ENCODE measurements around the gene ABTB2.

ABTB2 gene

DNA sequence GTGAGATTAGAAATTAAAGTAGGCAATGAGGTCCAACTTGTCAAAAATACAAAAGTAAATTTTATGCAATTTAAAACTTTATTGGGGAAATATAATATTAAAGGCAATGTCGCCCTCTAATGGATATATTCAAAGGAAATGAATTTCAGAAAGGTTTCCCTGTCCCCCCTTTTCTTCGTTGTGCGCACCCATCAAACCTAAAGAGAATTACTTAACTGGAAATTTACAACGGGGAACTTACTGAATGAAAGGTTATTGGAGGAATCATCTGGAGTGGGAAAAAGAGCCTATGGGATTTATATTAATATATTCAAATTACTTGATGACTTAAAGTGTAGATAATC, 1.7 kb upstream of the ABTB2 start:
- DNase-seq, result no peak

- DNase-seq, result peak; percentile 80
These were observed 1.1 kb upstream of the ABTB2 start for GRCh38 chr11:34358728-34359547.

- peak; percentile 43 for DNase-seq
These were observed 483 bp upstream of the ABTB2 start for GRCh38 chr11:34358258-34358727.

GRCh38 chr11:34356913-34357700, 703 bp downstream of the ABTB2 start:
- peak; percentile 53 for DNase-seq

- DNase-seq, result no peak
These were observed 1.3 kb downstream of the ABTB2 start for GRCh38 chr11:34356576-34356912.

GRCh38 chr11:34356130-34356529, 1.7 kb downstream of the ABTB2 start:
- no peak for DNase-seq

GRCh38 chr11:34355726-34356125, 2.1 kb downstream of the ABTB2 start:
- no peak for DNase-seq

DNA sequence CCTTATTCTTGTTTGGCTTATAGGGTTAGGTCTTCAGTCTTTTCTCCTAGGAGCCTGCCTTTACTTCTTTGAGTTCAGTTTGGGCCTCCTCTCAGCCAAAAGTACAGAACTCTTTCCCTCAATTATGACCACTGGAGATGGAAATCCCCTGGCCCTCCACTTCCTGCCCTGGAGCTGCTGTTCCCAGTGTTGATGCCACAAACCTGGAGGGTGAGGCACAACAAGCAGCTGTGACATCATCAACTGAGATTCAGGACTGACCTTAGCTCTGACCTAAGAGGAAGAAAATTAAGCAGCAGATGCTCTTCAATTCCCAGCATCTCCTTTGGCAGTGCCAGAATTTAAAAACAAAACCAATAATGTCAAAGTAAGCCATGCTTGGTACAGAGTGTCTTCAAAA, 3.0 kb downstream of the ABTB2 start:
- DNase-seq, result no peak

DNA sequence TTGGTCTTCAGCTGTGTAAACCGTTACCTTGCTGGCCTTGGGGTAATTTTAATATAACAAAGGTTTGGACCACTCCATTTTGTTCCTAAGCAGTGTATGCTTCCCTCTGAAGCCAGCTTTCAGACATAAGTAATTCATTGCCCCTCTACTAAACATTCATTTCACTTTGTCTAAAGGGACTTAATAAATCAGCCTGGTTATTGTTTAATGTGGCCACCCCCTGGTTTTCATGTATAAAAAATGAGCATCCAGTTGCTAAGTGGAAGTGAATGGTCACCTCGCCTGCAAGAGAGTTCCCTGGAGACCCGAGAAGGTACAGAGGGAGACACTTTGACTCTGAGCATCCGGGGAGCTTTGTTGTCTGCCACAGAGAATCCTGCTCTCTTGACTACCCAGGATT, 3.9 kb downstream of the ABTB2 start:
- DNase-seq, result no peak

GRCh38 chr11:34351687-34352469, 5.9 kb downstream of the ABTB2 start:
- no peak for DNase-seq

- DNase-seq, result no peak
These were observed 6.8 kb downstream of the ABTB2 start for GRCh38 chr11:34351051-34351450.

- no peak for DNase-seq
These were observed 7.9 kb downstream of the ABTB2 start for GRCh38 chr11:34349882-34350281.

- no peak for DNase-seq
These were observed 8.9 kb downstream of the ABTB2 start for GRCh38 chr11:34348919-34349318.

- DNase-seq, result no peak
These were observed 9.7 kb downstream of the ABTB2 start for GRCh38 chr11:34348096-34348495.

DNA sequence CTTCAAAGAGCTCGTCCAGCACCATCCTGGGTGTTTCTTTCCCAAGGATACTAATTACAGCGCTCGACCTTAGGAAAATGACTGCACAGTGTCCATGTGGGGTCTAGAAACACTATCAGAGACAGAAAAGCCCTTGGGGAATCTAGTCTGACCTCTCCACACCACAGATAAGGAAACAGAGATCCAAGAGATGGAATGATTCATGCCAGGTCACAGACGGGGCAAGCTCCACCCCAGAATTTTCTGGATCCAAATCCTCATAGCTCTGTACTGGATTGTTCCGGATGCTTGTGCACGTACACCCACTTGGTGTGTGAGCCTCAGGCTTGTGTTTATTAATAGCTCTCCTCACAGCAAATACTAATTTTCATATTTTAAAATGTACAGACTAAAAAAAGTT, 11.3 kb downstream of the ABTB2 start:
- DNase-seq, result no peak

DNA sequence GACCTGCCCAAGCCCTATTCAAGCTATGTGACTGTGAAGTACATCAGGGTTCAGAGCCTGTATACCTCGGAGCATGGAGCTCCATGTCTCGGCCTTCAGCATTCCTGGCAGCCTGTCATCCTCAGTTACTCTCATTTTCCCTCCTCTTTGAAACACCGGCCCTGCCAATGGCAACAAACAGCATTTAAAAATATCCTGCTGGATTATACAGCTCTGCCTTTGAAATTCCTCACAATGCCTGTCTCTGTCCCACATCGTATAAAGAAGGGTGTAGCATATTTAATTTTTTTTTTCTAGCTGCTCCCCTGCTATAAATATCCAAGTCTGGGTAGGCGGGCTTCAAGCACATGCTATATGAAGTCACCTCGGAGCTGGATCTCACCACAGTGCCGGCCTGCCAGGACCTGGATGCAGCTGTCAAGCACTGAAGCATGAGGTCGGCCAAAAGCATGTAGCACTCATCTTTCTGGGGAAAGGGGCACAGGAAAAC, 11.8 kb downstream of the ABTB2 start:
- peak; percentile 59 for DNase-seq

DNA sequence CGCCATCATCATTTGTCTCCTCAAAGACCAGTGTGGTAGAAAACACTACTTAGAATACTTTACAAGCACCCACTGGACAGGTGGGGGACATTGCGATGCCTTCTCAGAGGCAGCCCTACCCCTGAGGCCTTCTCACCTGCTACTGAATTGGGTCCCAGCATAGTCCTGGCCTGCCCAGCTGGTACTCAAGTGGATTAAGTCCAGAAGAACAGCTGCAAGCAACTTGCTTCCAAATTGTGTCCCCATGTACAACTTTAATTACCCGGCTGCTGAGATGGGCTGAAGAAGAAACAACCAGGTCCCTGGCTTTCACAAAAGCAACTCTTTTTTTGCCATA, 12.3 kb downstream of the ABTB2 start:
- no peak for DNase-seq

DNA sequence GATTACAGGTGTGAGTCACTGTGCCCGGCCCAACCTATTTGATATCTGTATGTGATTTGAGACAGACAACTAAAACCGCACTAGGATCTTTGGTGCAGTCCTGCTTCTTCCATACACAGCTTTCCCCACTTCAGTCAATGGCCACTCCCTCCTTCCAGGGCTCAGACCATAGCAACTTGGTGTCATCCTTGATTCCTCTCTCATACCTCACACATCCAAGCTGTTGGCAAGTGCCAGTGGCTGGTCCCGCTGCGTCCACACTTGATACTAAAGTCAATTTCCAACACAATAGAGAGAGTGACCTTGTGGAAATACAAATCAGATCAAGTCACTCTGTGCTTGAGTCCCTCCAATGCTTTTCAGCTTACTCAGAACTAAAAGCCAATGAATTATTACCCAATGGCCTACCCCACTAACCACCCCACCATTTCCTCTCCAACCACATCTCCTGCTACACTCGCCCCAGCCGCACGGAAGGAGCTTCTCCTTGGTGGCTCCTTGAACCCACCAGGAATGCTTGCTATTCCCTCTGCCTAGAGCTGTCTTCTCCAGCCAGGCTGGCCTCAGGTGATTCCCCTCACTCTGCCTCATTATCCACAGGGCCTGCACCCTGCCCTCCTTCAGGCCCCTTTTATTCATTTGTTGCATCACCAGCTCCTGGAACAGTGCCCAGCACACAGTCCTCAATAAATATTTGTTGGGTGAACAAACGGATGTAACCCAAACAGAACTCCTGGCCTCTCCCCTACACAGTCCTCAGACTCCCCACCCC, 12.9 kb downstream of the ABTB2 start:
- DNase-seq, result peak; percentile 95

- no peak for DNase-seq
These were observed 13.4 kb downstream of the ABTB2 start for GRCh38 chr11:34344410-34344767.

- DNase-seq, result no peak
These were observed 14.1 kb downstream of the ABTB2 start for GRCh38 chr11:34343686-34344085.

DNA sequence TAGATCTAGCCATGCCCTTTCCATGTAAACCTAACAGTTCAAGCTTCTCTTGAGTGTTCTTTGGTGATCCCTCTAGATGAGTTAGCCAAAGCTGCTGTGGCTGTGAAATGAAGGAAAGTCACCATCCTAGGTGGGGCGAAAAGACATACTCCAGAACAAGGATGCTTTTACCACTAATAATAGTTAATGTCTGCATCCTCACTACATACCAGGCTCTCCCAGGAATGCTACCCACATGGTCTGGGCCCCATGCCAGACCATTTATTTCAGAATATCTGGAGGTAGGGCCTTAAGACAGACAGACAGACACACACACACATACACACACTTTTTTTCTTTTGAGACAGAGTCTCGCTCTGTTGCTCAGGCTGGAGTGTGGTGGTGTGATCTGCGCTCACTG, 14.7 kb downstream of the ABTB2 start:
- peak; percentile 98 for DNase-seq

- DNase-seq, result peak; percentile 75
These were observed 15.8 kb downstream of the ABTB2 start for GRCh38 chr11:34341931-34342533.
